GM21447 (cell line): ENCODE data around the gene SIPA1L3.

Experiments
- ATAC-seq: cut with Tn5 transposase; IDR thresholded peaks from one replicate; pipeline ENCODE4 v1.9.1; 2021; ENCODE audit not compliant: unreplicated experiment

Gene SIPA1L3

GRCh38 chr19:38252385-38252784 lies 345.4 kb downstream of the SIPA1L3 start:
- no peak for ATAC-seq

DNA sequence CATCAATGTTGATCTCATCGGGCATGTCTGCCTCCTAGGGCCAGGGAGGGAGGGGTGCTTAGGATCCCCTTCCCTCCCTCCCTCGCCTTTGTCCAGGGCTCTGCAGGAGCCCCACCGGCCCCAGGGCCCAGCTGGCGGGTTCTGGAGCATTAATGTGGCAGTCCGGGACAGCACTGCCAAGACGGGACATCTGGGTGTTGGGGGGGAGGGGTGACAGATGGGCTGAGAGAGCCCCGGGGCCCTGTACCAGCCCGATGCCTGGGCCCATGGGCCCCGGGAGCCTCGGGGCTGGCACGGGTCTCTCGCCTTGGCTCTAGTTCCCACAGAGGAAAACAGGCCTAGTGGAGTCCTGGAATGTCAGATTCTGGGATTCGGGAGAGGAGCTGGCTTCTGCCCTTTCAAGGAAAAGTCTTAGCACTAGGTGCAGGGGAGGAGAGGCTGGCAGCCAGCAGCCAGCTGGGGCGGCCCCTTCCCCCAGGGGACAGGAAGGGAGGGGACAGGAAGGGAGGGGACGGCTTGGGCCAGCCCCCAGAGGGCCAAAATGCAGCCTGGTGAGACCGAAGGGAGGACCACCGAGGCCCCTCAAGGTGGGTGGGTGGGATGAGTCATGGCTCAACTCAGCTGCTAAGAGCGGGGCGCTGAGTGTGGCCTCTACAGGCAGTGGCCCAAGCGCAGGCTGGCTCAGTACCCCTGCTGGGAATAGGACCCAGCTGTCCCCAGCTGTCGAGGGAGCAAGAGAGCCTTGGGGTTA lies 346.1 kb downstream of the SIPA1L3 start:
- ATAC-seq = no peak

- no peak for ATAC-seq
Observed at GRCh38 chr19:38253788-38254187, 346.8 kb downstream of the SIPA1L3 start.

- no peak for ATAC-seq
Observed at GRCh38 chr19:38255383-38256014, 348.5 kb downstream of the SIPA1L3 start.
